B cell (primary cell): Measurements from ENCODE around the gene ADGRL4.

Experiments
- CTCF ChIP-seq: fragments of 200-600 bp; IDR thresholded peaks from one replicate; pipeline ENCODE4 v1.8.0; 2022; ENCODE audit warnings: antibody characterized with exemption, mild to moderate bottlenecking
- EZH2 ChIP-seq: IDR thresholded peaks from 2 replicates; pipeline ENCODE4 v1.6.1; 2012; ENCODE audit warnings: borderline replicate concordance, low read depth, mild to moderate bottlenecking, moderate library complexity, low read length; ENCODE audit not compliant: insufficient read depth, poor library complexity, severe bottlenecking

DNA sequence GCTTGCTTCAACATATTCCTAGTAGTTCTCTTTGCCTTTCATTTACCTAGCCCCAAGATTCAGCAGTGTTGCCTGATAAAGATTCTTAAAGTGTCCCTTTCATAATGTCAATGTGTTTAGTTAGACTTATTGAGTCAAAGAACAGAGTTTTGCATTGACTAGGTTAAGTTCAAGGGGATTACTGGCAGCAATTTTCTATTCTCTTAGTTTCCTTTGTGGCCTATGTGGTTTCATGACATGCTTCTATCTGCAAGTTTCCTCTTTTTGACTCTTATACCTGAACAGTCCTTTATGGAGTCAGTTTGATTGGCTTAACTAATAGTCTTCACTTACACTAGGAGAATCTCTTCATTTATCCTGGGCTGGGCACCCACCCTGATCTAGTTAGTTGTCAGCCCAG is 151.3 kb downstream of the ADGRL4 start:
- TF ChIP-seq CTCF: no peak
- no peak for TF ChIP-seq EZH2
